ENCODE data around the gene LRCH1. TPM values are rescaled to one million over a fixed set of nuclear protein-coding genes. Genes with fewer than 3 reads are reported as not detected.

LRCH1 gene
- total RNA-seq, 1 donor from 2014 or later, result 6.0 TPM

- ATAC-seq (peak; percentile 68), DNase-seq (ENCODE audit: low spot score) (no peak)
Observed at GRCh38 chr13:46660857-46661256, 107.9 kb downstream of the LRCH1 start.

GRCh38 chr13:46662690-46663089 is 109.7 kb downstream of the LRCH1 start:
- DNase-seq (ENCODE audit: low spot score) (no peak), ATAC-seq (no peak)

- DNase-seq (ENCODE audit: low spot score), result no peak
- ATAC-seq, result no peak
Observed at GRCh38 chr13:46663206-46664037, 110.5 kb downstream of the LRCH1 start.

GRCh38 chr13:46664195-46664594 is 111.2 kb downstream of the LRCH1 start:
- DNase-seq (ENCODE audit: low spot score) (no peak), ATAC-seq (no peak)

GRCh38 chr13:46665248-46665632 is 112.3 kb downstream of the LRCH1 start:
- ATAC-seq (no peak), DNase-seq (ENCODE audit: low spot score) (no peak)

- no peak for DNase-seq (ENCODE audit: low spot score)
- peak; percentile 13 for ATAC-seq
Observed at GRCh38 chr13:46665633-46666482, 112.9 kb downstream of the LRCH1 start.

- no peak for DNase-seq (ENCODE audit: low spot score)
Observed at GRCh38 chr13:46666727-46667456, 113.9 kb downstream of the LRCH1 start.

GRCh38 chr13:46667687-46668281 is 114.8 kb downstream of the LRCH1 start:
- DNase-seq (ENCODE audit: low spot score), result no peak
- no peak for ATAC-seq

More at GRCh38 chr13:46666727-46667456, 113.9 kb downstream of the LRCH1 start:
- no peak for ATAC-seq

GRCh38 chr13:46668302-46668720 is 115.3 kb downstream of the LRCH1 start:
- DNase-seq (ENCODE audit: low spot score) (no peak), ATAC-seq (no peak)

GRCh38 chr13:46668931-46669525 is 116.1 kb downstream of the LRCH1 start:
- no peak for ATAC-seq
- DNase-seq (ENCODE audit: low spot score), result no peak

GRCh38 chr13:46672338-46673090 is 119.5 kb downstream of the LRCH1 start:
- no peak for DNase-seq (ENCODE audit: low spot score)
- peak; percentile 4 for ATAC-seq

GRCh38 chr13:46675016-46675415 is 122.0 kb downstream of the LRCH1 start:
- ATAC-seq, result no peak

GRCh38 chr13:46676378-46676725 is 123.4 kb downstream of the LRCH1 start:
- ATAC-seq (no peak), DNase-seq (ENCODE audit: low spot score) (no peak)

More at GRCh38 chr13:46675016-46675415, 122.0 kb downstream of the LRCH1 start:
- no peak for DNase-seq (ENCODE audit: low spot score)

GRCh38 chr13:46679369-46680120 is 126.6 kb downstream of the LRCH1 start:
- DNase-seq (ENCODE audit: low spot score), result peak; percentile 70
- ATAC-seq, result peak; percentile 77

- no peak for ATAC-seq
- DNase-seq (ENCODE audit: low spot score), result no peak
Observed at GRCh38 chr13:46682015-46682414, 129.0 kb downstream of the LRCH1 start.

- ATAC-seq, result no peak
Observed at GRCh38 chr13:46682707-46683106, 129.7 kb downstream of the LRCH1 start.

GRCh38 chr13:46683676-46684260 is 130.8 kb downstream of the LRCH1 start:
- ATAC-seq (no peak), DNase-seq (ENCODE audit: low spot score) (no peak)

More at GRCh38 chr13:46682707-46683106, 129.7 kb downstream of the LRCH1 start:
- DNase-seq (ENCODE audit: low spot score), result no peak

- ATAC-seq, result peak; percentile 65
- no peak for DNase-seq (ENCODE audit: low spot score)
Observed at GRCh38 chr13:46684287-46685001, 131.5 kb downstream of the LRCH1 start.
